ENCODE data around the gene RBM26.
"Not testable (repeated sequence)": the region's sequence is repeated elsewhere in the genome, so short reads cannot be mapped to it uniquely, and the experiment has no call there.

The RBM26 gene

GRCh38 chr13:79328510-79328909 is 77.5 kb downstream of the RBM26 start:
- no peak for DNase-seq

- no peak for DNase-seq
These were observed 85.6 kb downstream of the RBM26 start for GRCh38 chr13:79320433-79320832.

- no peak for DNase-seq
These were observed 87.4 kb downstream of the RBM26 start for GRCh38 chr13:79318664-79319063.

- no peak for DNase-seq
These were observed 88.2 kb downstream of the RBM26 start for GRCh38 chr13:79317856-79318255.

- DNase-seq, result no peak
These were observed 91.4 kb downstream of the RBM26 start for GRCh38 chr13:79314652-79315051.

- no peak for DNase-seq
These were observed 93.7 kb downstream of the RBM26 start for GRCh38 chr13:79312340-79312855.

- DNase-seq, result no peak
These were observed 94.7 kb downstream of the RBM26 start for GRCh38 chr13:79311386-79311785.

- no peak for DNase-seq
These were observed 96.4 kb downstream of the RBM26 start for GRCh38 chr13:79309690-79310089.

GRCh38 chr13:79307866-79308298 is 98.2 kb downstream of the RBM26 start:
- no peak for DNase-seq

- no peak for DNase-seq
These were observed 98.6 kb downstream of the RBM26 start for GRCh38 chr13:79307433-79307861.

GRCh38 chr13:79306650-79307049 is 99.4 kb downstream of the RBM26 start:
- DNase-seq, result no peak

- DNase-seq, result no peak
These were observed 108.9 kb downstream of the RBM26 start for GRCh38 chr13:79297128-79297527.

GRCh38 chr13:79295906-79296706 is 109.9 kb downstream of the RBM26 start:
- no peak for DNase-seq

- DNase-seq, result no peak
These were observed 115.3 kb downstream of the RBM26 start for GRCh38 chr13:79290595-79291244.

- DNase-seq, result no peak
These were observed 116.5 kb downstream of the RBM26 start for GRCh38 chr13:79289571-79289970.

- DNase-seq, result no peak
These were observed 117.9 kb downstream of the RBM26 start for GRCh38 chr13:79287939-79288795.

GRCh38 chr13:79285159-79285558 is 120.9 kb downstream of the RBM26 start:
- no peak for DNase-seq

- no peak for DNase-seq
These were observed 122.3 kb downstream of the RBM26 start for GRCh38 chr13:79283742-79284141.

- no peak for DNase-seq
These were observed 123.1 kb downstream of the RBM26 start for GRCh38 chr13:79282976-79283375.

- DNase-seq, result no peak
These were observed 123.5 kb downstream of the RBM26 start for GRCh38 chr13:79282508-79282907.

- DNase-seq, result no peak
These were observed 124.7 kb downstream of the RBM26 start for GRCh38 chr13:79281339-79281747.

- not testable (repeated sequence) for DNase-seq
These were observed 126.3 kb downstream of the RBM26 start for GRCh38 chr13:79279735-79280134.

GRCh38 chr13:79273045-79273444 is 133.0 kb downstream of the RBM26 start:
- no peak for DNase-seq
